Measurements from ENCODE around the gene MUS81.
A peak's percentile ranks its signal among the peaks of the same experiment; 100 is the strongest.

MUS81 gene, protein sequence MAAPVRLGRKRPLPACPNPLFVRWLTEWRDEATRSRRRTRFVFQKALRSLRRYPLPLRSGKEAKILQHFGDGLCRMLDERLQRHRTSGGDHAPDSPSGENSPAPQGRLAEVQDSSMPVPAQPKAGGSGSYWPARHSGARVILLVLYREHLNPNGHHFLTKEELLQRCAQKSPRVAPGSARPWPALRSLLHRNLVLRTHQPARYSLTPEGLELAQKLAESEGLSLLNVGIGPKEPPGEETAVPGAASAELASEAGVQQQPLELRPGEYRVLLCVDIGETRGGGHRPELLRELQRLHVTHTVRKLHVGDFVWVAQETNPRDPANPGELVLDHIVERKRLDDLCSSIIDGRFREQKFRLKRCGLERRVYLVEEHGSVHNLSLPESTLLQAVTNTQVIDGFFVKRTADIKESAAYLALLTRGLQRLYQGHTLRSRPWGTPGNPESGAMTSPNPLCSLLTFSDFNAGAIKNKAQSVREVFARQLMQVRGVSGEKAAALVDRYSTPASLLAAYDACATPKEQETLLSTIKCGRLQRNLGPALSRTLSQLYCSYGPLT

GRCh38 chr11:65860278-65861164, at the start of gene MUS81:
Gene MUS81 (plus strand): TSS chr11:65860433. CDS start chr11:65860754, 321 bp downstream.
- H3K9me3 ChIP-seq (ENCODE audit: insufficient read depth, low read length), result no peaks in the 10 kb centered on the region
- peak within 1 kb of the TSS; percentile 97 for H3K9ac ChIP-seq (ENCODE audit: insufficient read length, low read depth)
- peak within 1 kb of the TSS; percentile 98 for H3K4me3 ChIP-seq (ENCODE audit: insufficient read length, low read depth)
- DNase-seq (ENCODE audit: low read depth, low spot score), result peak; percentile 98
- peaks cover 64% of the 10 kb centered on the region for H3K36me3 ChIP-seq (ENCODE audit: insufficient read depth, insufficient read length, low read length)
- H3K27me3 ChIP-seq (ENCODE audit: insufficient read depth, insufficient read length), result no peaks in the 10 kb centered on the region
- peaks cover 19% of the 10 kb centered on the region for H3K4me1 ChIP-seq (ENCODE audit: insufficient read depth, insufficient read length)
- no peak for TF ChIP-seq YY1 (IDR thresholded peaks at IDR 0.05; ENCODE audit: insufficient read depth, insufficient read length)

- TF ChIP-seq ZNF274 (IDR thresholded peaks at IDR 0.05; ENCODE audit: low read depth, low read length) (no peak), SUZ12 (IDR thresholded peaks at IDR 0.05; ENCODE audit: extremely low read depth, insufficient read depth, insufficient read length) (no peak), YY1 (IDR thresholded peaks at IDR 0.05; ENCODE audit: insufficient read depth, insufficient read length) (no peak)
- no peak for DNase-seq (ENCODE audit: low read depth, low spot score)
- Histone ChIP-seq H3K36me3 (ENCODE audit: insufficient read depth, insufficient read length, low read length) (no peaks in the 10 kb centered on the region), H3K9ac (ENCODE audit: insufficient read length, low read depth) (peak overlapping the region; percentile 21), H3K4me1 (ENCODE audit: insufficient read depth, insufficient read length) (peaks cover 4% of the 10 kb centered on the region), H3K9me3 (ENCODE audit: insufficient read depth, low read length) (no peaks in the 10 kb centered on the region), H3K27me3 (ENCODE audit: insufficient read depth, insufficient read length) (no peaks in the 10 kb centered on the region), H3K4me3 (ENCODE audit: insufficient read length, low read depth) (no peak overlapping the region)
These were observed 48.3 kb upstream of the MUS81 start for GRCh38 chr11:65811764-65812475.

DNA sequence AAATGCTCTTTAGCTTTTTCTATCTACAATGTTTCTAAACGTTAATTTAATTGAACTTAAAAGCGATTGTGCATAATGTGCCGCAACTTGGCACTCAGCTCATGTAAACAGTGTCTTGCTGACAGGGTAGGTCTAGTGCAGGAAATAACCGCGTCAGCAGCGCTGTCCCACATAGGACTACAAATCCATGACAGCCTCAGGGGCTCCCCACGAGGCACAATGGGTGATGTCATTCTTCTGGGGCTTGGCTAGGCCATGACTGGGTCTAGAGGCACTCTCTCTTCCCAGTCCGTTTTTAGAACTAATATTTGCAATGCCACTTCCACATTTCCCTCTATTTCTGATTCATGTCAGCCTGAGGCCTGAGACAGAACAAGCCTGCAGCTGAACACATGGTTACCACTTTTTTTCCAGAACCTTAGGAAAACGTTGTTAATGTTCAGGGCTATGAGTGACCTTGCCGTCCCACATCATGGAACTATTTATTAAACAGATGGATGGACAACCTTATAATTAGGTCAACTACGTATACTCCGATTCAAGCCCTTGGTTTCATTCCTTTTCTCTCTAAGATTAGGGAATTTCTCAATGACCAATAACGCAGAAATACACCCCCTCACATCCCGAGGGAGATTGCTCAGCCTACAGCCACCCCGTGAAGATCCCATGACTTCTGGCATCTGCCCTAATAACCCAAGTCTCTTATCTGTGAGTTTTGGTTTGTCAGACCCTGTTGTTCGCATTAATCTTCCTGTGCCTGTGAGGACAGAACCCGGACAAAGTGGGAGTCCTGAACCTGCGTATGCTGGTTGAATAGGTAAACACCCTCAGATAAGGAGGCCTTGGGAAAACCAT, 45.9 kb upstream of the MUS81 start:
- DNase-seq (ENCODE audit: low read depth, low spot score), result no peak

DNA sequence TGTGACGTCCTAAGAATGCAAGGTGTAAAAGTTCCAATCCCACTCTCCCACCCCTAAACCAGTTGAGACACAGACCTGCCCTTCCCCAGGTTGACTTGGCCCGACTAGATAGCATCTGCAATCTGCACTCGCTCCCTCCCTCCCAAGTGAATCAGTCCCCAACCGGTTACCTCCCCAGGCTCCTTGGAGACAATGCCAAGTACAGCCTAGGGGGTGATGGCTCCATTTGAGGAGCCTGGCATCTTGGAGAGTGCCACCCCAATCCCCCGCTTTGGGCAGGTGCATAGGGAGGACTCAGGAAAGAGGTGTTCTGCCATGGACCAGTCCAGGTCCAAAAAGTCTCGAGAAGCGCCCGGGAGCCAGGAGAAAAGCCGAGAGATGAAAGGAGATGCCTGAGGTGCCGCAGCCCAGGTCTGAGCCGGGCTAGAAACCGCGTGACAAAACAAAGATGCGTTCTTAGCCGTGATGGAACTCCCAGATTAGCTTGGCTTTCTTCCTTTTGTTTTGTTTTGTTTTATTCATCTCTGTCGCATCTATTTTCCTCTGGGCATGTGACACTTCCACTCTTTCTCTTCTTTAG, 45.2 kb upstream of the MUS81 start:
- Histone ChIP-seq H3K4me3 (ENCODE audit: insufficient read length, low read depth) (no peak overlapping the region), H3K27me3 (ENCODE audit: insufficient read depth, insufficient read length) (peaks cover 9% of the 10 kb centered on the region), H3K9me3 (ENCODE audit: insufficient read depth, low read length) (peaks cover 7% of the 10 kb centered on the region; the same call in 1 of the 2 replicates), H3K4me1 (ENCODE audit: insufficient read depth, insufficient read length) (peaks cover 4% of the 10 kb centered on the region), H3K36me3 (ENCODE audit: insufficient read depth, insufficient read length, low read length) (no peaks in the 10 kb centered on the region), H3K9ac (ENCODE audit: insufficient read length, low read depth) (no peak overlapping the region)
- TF ChIP-seq YY1 (IDR thresholded peaks at IDR 0.05; ENCODE audit: insufficient read depth, insufficient read length), result no peak
- TF ChIP-seq SUZ12 (IDR thresholded peaks at IDR 0.05; ENCODE audit: extremely low read depth, insufficient read depth, insufficient read length), result no peak
- no peak for TF ChIP-seq ZNF274 (IDR thresholded peaks at IDR 0.05; ENCODE audit: low read depth, low read length)
- DNase-seq (ENCODE audit: low read depth, low spot score), result no peak

More for the DNA sequence above, 45.9 kb upstream of the MUS81 start:
- Histone ChIP-seq H3K9ac (ENCODE audit: insufficient read length, low read depth) (no peak overlapping the region), H3K4me3 (ENCODE audit: insufficient read length, low read depth) (no peak overlapping the region), H3K27me3 (ENCODE audit: insufficient read depth, insufficient read length) (peaks cover 9% of the 10 kb centered on the region), H3K9me3 (ENCODE audit: insufficient read depth, low read length) (peaks cover 7% of the 10 kb centered on the region; the same call in 1 of the 2 replicates), H3K36me3 (ENCODE audit: insufficient read depth, insufficient read length, low read length) (no peaks in the 10 kb centered on the region), H3K4me1 (ENCODE audit: insufficient read depth, insufficient read length) (peaks cover 4% of the 10 kb centered on the region)
- no peak for TF ChIP-seq SUZ12 (IDR thresholded peaks at IDR 0.05; ENCODE audit: extremely low read depth, insufficient read depth, insufficient read length)
- TF ChIP-seq YY1 (IDR thresholded peaks at IDR 0.05; ENCODE audit: insufficient read depth, insufficient read length), result no peak
- TF ChIP-seq ZNF274 (IDR thresholded peaks at IDR 0.05; ENCODE audit: low read depth, low read length), result no peak

DNA sequence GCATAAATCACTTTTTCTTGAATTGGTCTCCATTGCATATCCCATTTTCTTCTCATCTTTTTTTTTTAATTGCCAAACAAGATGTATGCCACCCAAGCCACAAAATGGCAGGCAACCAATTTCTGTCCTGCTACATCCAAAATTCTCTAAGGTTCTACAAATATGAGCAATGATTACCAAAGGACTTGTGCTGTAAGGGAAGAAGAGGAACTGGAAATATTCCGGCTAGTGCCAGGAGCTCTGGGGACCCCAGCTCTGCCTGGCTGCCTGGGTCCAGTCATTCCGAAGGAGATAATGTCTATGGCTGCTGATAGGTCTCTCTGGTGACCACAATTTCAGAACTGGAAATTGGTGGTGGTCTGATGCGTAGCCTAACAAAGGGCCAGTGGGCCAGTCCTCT, 43.5 kb upstream of the MUS81 start:
- Histone ChIP-seq H3K9ac (ENCODE audit: insufficient read length, low read depth) (no peak overlapping the region), H3K27me3 (ENCODE audit: insufficient read depth, insufficient read length) (peaks cover 9% of the 10 kb centered on the region), H3K4me1 (ENCODE audit: insufficient read depth, insufficient read length) (peaks cover 3% of the 10 kb centered on the region), H3K36me3 (ENCODE audit: insufficient read depth, insufficient read length, low read length) (no peaks in the 10 kb centered on the region), H3K9me3 (ENCODE audit: insufficient read depth, low read length) (peaks cover 7% of the 10 kb centered on the region; the same call in 1 of the 2 replicates), H3K4me3 (ENCODE audit: insufficient read length, low read depth) (no peak overlapping the region)
- TF ChIP-seq YY1 (IDR thresholded peaks at IDR 0.05; ENCODE audit: insufficient read depth, insufficient read length) (no peak), SUZ12 (IDR thresholded peaks at IDR 0.05; ENCODE audit: extremely low read depth, insufficient read depth, insufficient read length) (no peak), ZNF274 (IDR thresholded peaks at IDR 0.05; ENCODE audit: low read depth, low read length) (no peak)
- no peak for DNase-seq (ENCODE audit: low read depth, low spot score)

Data from NT2/D1 (cell line).